ENCODE results near the gene PI16.

The PI16 gene

GRCh38 chr6:37005827-37006567 lies 51.5 kb downstream of the PI16 start:
- no peak for DNase-seq

- no peak for DNase-seq
These were observed 52.3 kb downstream of the PI16 start for GRCh38 chr6:37006793-37007339.

- DNase-seq, result no peak
These were observed 53.0 kb downstream of the PI16 start for GRCh38 chr6:37007340-37008043.

GRCh38 chr6:37008484-37009465 lies 54.2 kb downstream of the PI16 start:
- no peak for DNase-seq

GRCh38 chr6:37010402-37010892 lies 55.9 kb downstream of the PI16 start:
- DNase-seq, result no peak

- no peak for DNase-seq
These were observed 57.3 kb downstream of the PI16 start for GRCh38 chr6:37011656-37012378.

GRCh38 chr6:37013516-37014491 lies 59.3 kb downstream of the PI16 start:
- DNase-seq, result no peak
